Stimulated activated CD4-positive, alpha-beta T cell treated with anti-CD3 and anti-CD28 coated beads, Interleukin-12 subunit alpha, Interleukin-12 subunit beta, amount 100 ng/mL, for 24 hours (primary cell): Measurements from ENCODE around the gene KSR1.
"Not testable (repeated sequence)": the region's sequence is repeated elsewhere in the genome, so short reads cannot be mapped to it uniquely, and the experiment has no call there.

ENCODE experiments used
- DNase-seq, 2 experiments: peaks; one replicate each; pipeline ENCODE4 v3.0.0-alpha.2; 2020; ENCODE audit warnings: low read depth in 2 of 2

Gene KSR1

DNA sequence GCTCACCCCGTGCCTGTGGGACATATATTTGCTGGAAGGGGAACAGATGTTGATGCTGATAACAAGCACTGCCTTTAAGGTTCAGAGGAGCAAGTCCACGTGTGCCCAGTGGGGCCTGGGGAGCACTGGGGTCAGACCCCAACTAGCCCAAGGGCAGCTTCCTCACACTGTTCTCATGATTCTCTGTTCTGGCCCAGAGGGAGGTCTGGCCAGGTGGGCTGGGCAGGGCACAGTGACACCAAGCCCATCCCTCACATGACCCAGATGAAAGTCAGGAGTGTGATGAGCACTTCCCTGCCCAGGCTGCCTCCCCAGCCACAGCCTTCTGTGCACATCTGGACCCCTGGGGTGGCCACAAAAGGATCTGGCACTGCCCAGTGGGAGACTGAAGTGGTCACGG is 29.8 kb upstream of the KSR1 start:
- not testable (repeated sequence) for DNase-seq

DNA sequence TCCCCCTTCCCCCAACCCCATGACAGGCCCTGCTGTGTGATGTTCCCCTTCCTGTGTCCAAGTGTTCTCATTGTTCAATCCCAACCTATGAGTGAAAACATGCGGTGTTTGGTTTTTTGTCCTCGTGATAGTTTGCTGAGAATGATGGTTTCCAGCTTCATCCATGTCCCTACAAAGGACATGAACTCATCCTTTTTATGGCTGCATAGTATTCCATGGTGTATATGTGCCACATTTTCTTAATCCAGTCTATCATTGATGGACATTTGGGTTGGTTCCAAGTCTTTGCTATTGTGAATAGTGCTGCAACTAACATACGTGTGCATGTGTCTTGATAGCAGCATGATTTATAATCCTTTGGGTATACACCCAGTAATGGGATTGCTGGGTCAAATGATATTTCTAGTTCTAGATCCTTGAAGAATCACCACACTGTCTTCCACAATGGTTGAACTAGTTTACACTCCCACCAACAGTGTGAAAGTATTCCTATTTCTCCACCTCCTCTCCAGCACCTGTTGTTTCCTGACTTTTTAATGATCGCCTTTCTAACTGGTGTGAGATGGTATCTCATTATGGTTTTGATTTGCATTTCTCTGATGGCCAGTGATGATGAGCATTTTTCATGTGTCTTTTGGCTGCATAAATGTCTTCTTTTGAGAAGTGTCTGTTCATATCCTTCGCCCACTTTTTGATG is 28.9 kb upstream of the KSR1 start:
- not testable (repeated sequence) for DNase-seq

DNA sequence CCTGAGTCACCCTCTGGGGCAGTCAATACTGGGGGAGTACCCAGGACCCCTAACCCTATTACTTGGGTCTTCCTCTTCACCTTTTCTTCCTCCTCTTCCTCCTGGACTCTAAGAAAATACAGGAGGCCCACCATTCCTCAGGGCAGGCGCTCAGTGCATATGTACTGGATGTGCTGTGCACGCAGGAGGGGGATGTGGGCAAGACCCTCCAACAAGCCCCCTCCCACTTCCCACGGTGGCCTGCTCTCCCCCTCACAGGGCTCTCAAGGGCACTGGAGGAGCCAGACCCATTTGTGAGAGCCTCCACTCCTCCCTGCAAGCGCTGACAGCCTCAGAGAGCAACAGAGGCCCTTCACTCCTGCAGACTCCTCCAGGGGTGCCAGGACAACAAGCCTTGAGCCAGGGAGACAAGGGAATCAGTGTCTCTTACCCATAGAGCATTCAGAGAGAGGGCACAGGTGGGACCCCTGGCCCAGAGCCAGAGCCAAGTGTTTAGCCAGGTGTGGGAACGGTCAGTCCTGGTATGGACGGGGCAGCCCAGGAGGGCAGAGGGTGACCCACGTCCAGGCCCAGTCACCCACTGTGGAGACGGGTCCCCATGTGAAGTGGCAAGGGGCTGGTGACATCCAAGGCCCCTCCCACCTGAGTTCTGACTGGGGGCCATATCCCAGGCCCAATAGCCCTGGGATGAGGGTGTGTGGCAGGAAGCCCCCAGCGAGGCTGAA is 27.3 kb upstream of the KSR1 start:
- DNase-seq, result no peak

GRCh38 chr17:27429666-27430382 is 26.4 kb upstream of the KSR1 start:
- DNase-seq, result no peak

DNA sequence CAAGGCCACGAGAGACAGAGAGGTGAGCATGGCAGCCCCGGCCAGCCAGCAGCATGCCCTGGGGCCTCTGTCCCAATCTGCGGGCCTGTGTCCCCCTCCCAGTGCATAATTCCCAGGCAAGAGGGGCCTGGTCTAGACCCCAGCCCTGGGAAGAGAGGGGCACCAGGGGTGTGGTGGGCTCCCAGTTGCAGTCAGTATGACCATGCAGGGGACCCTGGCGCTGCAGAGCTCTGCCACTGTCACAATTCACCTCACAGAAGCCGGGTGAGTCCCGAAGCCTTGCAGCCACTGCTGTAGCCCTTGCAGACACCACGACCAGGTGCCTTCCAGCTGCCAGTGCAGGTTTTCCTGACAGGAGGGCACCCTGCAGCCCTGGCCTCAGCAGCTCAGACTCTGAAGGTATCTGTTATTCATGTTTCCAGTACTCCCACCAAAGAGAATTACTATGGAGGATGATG is 25.8 kb upstream of the KSR1 start:
- no peak for DNase-seq

GRCh38 chr17:27430882-27431491 is 25.3 kb upstream of the KSR1 start:
- no peak for DNase-seq

DNA sequence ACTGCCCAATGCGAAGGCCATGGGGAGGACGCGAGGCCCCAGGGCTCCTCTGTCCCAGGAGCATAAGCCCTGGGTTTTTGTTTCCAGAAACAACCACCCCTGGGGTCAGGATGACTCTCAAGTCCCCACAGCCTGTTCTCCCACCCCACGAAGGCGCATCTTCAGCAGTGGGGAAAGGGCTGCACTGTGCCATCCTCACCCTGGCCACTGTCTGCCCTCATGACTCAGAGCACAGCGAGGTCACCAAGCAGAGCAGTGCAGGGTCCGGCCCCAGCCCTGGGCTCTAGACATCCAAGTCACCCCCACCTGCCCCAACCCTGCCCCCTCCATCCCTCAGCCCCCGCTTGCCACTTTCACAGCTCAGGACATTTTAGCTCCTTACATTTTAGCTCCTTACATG is 22.7 kb upstream of the KSR1 start:
- DNase-seq, result no peak

DNA sequence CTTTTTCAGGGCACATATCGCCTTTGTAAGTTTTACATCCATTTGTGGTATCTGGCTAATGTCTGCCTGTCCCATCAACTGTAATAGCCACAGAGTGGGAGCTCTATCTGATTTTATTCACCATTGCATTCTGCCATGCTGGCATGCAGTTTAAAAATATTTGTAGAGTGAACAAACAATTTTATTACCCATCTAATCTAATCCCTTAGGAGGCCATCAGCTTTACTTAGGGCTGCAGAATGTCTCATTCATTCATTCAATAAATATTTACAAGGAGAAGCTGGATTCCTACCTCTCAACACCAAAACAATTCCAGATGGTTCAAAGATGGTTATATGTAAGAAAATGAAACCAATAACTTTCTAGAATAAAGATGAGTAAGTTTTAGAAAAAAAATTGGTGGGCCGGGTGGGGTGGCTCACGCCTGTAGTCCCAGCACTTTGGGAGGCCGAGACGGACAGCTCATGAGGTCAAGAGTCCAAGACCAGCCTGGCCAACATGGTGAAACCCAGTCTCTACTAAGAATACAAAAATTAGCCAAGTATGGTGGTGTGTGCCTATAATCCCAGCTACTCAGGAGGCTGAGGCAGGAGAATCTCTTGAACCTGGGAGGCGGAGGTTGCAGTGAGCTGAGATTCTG is 20.7 kb upstream of the KSR1 start:
- DNase-seq, result not testable (repeated sequence)

- no peak for DNase-seq
These were observed 17.8 kb upstream of the KSR1 start for GRCh38 chr17:27438348-27438998.

DNA sequence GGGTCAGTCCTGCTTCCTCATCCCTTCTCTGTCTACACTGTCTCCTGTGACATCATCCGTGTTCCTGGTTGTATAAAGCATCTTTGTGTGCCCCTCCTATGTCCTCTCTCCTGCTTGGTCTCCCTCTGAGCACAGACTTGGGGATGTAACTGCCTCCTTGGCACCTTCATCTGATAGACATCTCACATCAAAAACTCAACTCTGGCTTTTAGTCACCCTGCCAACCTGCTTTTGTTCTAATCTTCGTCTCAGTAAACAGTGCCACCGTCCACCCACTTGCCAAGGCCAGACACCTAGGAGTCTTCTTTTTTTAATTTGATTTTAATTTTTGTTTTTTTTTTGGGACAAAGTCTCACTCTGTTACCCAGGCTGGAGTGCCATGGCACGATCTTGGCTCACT is 16.9 kb upstream of the KSR1 start:
- DNase-seq, result no peak

DNA sequence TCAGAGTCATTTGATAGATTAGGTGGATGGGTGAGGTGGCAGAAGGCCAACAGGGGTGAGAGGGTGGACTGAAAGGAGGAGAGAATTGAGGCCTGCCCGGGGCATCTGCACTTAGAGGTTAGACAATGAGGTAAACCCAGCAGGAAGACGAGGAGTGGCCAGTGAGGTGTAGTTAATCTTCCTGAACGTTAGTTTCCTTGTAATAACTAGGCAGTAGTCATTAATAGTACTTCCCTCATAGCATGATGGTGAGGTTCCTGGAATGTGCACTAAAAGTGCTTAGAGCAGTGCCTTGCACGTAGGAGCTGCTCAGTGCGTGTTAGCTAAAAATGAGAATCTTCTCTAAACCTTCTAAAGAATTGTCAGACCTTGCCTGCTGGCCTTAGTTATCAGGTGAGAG is 13.5 kb upstream of the KSR1 start:
- DNase-seq, result no peak

- DNase-seq, result no peak
These were observed 12.8 kb upstream of the KSR1 start for GRCh38 chr17:27443491-27443890.

GRCh38 chr17:27445971-27446370 is 10.3 kb upstream of the KSR1 start:
- DNase-seq, result no peak

DNA sequence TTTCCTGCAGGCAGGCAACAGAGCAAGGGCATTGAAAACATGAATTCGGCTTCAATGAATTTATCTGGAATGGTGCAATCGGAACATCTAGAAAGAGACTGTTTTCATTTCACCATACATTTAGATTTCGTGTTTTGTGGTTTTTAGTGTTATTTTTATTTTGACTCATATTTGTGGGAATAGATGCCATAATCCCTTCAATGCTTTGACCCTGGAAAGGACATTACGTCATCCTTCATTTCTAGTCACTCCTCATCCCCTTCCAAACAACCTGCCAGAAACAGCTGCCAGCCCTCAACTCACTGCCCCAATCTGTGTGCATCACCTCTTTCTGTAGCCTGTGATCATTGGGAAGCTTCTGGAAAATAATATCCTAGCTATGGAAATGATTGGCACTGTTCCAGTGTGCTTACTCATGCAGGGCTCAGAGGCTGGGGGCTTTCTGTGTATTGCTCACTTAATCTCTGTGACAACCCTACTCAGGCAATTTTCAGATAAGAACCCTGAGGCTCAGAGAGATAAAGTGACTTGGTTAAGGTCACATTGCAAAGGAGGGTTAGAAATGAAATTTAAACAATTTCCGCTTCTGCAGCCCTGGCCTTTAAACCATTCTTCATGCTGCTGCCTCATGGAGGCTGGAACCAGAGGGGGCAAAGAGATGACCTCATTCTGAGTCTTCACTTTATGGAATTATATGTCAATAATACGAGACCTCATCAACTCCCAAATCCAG is 9.5 kb upstream of the KSR1 start:
- DNase-seq, result no peak

GRCh38 chr17:27448534-27448933 is 7.7 kb upstream of the KSR1 start:
- DNase-seq, result not testable (repeated sequence)

- DNase-seq, result no peak
These were observed 6.7 kb upstream of the KSR1 start for GRCh38 chr17:27449541-27449940.

GRCh38 chr17:27449988-27450387 is 6.3 kb upstream of the KSR1 start:
- no peak for DNase-seq

DNA sequence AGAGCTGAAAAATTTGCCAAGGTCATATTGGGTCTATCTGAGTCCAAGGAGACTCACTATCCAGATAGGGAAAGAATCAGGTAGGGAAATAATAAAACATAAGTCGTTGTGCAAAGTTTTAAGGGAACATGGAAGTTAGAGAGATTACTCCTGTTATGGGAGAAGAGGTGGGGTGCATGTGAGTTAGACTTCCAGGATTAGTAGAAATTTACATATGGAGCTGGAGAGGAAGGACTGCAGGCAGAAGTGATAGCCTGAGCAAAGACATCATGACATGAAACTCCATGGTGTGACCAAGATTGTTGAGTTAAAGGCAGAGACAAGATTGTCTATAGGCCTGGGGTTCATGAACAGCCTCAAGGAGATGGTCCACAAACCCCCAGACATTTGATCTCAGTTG is 5.8 kb upstream of the KSR1 start:
- DNase-seq, result no peak

DNA sequence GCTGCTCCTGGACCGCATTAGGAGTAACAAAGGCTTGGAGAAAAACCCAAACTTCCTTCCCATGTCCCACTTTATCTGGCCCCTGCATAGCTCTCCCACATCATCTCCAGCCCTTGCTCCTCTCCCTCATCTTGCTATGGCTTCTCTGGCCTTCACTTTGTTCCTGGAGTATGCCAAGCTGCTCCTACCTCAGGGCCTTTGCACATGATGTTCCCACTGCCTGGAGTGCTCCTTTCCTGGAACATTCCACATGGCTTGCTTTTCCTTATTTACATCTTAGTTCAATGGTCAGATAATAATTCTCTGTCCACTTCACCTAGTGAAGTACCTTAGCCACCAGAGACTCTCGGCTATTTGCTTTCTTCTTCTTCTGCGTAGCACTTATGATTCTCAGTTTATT is 4.3 kb upstream of the KSR1 start:
- no peak for DNase-seq

GRCh38 chr17:27452828-27453227 is 3.4 kb upstream of the KSR1 start:
- DNase-seq, result no peak

DNA sequence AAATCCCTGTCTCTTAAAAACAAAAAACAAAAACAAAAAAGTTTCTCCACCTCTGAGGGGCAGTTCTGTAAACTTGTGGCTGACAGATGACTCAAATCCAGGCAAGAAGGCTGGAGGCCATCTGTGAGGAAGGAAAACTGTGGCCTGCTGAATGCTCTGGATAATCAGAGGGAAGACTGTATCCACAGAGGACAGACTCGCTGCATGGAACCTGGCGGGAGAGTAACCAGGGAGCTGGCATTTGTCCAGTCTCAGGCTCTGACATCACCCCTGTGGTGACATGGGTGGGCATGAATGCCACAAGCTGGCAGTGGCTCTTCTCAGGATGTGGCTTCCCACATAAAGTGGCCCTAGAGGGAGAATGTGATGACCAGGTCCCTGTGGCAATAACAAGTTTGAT is 2.8 kb upstream of the KSR1 start:
- DNase-seq, result no peak
